NCI-H2107 treated with DMSO at 0.1 percent for 48 hours (cell line): ENCODE results near the gene DNM3.

Experiments used
- DNase-seq: peaks from one replicate; lab custom pipeline; 2025; ENCODE audit not compliant: unreplicated experiment; lab: John Stamatoyannopoulos, UW

The DNM3 gene

GRCh38 chr1:172219966-172220365, 378.7 kb downstream of the DNM3 start:
- DNase-seq = no peak

- no peak for DNase-seq
These were observed 379.1 kb downstream of the DNM3 start for GRCh38 chr1:172220376-172220775.

GRCh38 chr1:172221436-172221835, 380.1 kb downstream of the DNM3 start:
- DNase-seq = no peak

- DNase-seq = no peak
These were observed 383.6 kb downstream of the DNM3 start for GRCh38 chr1:172224871-172225270.

DNA sequence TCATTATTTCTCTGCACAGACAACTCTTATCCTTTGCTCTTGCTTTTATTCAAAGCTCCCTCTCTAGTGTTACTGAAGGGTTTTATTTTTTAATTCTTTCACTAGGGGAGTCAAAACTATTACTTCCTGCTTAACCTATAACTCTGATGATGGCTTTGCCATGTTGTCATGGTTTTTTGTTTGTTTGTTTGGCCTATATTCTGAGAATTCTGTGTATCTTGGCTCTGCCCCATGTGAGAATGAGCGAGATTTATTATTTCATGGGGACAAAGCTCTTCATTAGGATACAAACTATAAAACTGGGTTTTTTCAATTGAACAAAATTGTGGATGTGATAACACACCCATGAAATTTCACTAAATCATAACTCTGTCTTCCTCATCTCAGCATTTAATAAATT, 388.6 kb downstream of the DNM3 start:
- DNase-seq = no peak

DNA sequence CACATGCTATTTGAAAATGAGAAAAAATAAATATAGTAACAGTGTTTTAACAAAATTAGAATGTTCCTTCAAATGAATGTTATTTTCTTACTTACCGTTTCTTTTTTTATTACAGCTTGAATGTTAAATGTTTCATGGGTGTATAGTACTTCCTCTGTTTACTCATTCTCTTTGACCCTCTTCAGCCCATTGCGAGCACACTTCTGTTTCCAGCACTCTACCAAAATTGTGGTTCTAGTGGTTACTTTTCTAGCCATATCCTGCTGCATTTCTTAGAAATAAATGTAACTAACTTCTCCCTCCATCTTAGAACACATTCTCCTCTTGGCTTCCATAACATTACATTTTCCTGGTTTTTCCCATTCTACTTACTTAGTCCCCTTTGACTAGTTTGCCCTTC, 389.2 kb downstream of the DNM3 start:
- no peak for DNase-seq

DNA sequence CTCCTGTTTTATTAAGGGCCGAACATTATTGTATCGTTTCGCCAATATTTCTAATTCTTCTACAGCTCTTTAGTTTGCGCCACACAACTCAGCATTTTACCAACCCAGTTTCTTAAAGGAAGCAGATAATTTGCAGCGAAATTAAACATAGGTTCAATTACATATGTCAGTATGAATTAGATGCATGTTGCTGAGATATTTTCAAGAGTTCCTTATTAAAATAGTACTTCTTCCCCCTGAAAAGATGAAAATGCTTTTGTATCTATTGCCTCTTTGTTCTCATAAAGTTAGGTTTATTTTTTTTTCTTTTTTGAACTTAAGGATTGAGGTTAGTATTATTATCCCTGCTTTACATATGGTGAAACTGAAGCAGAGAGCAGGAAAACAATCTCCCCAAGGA, 395.7 kb downstream of the DNM3 start:
- no peak for DNase-seq

DNA sequence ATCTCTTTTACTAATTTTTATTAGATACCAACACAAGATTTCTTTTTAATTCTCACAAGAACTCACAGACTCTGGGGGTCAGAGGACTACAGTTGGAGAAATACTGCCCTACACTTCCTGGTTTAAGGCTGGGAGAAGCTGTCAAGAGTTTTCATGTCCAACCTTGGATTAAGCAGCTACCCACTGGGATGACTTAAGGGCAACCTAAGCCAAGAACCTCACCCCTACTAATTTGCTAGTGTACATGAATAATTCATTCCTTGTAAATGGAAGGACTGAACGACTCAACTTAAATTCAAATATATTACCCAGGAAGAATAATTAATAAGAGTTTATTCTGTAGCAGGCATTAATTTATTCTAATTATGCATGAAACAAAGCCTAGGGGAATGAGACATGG, 396.9 kb downstream of the DNM3 start:
- no peak for DNase-seq

DNA sequence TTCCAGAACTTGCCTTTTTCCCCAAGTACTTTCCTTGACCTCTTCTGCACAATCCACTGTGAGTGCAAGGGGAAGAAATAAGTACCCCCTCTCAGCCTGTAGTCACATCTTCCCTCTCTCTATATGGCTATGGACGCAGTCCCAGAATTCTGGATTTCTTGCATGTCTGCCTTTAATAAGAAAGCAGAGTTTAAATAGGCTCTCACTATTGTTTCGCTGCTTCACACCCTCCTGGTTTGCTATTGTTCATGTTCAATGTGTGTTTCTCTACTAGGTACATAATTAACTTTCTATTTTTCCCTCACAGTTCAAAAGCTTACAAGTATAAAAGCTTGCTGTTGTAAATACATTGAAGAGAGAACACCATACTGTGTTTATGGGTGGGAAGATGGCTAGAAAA, 397.7 kb downstream of the DNM3 start:
- no peak for DNase-seq

- no peak for DNase-seq
These were observed 398.6 kb downstream of the DNM3 start for GRCh38 chr1:172239901-172240300.

DNA sequence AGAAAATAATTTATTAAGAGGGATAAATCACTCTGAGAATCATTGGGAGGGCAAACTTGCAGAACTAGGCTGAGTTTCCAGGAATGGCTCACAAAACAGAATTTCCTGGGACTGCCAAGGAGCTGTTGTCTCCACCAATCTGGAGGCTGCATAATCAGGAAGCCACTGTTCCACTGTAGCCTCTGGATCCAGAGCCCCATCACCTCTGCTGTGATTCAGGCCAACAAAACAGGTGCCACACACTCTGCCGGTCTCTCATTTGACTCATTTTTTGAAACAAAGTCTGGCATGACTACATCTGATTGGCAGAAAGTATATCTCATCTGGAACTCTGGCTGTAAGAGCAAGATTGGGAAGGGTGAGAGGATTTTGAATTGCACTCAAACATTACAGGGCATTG, 400.2 kb downstream of the DNM3 start:
- DNase-seq = no peak

- no peak for DNase-seq
These were observed 403.6 kb downstream of the DNM3 start for GRCh38 chr1:172244865-172245264.

GRCh38 chr1:172245788-172246187, 404.5 kb downstream of the DNM3 start:
- no peak for DNase-seq

GRCh38 chr1:172246521-172247390, 405.5 kb downstream of the DNM3 start:
- no peak for DNase-seq

DNA sequence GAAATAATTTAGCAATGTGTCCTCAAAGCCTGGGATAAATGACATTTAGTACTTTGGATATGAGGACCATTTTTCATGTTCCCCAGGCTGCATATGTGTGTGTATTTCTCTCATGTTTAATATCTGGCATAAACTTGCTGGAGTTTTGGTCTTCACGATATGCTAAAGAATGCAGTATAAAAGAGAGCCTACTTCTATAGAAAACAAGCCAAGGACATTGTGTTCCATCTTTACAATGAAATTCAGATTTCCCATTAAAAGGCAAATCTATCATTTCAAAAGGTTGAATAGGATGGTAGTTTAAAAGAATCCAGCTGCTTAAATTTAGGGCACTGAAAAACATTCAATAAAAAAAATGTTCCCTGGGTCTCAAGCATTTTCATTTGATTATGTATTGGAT, 410.2 kb downstream of the DNM3 start:
- DNase-seq = no peak

- DNase-seq = no peak
These were observed 411.0 kb downstream of the DNM3 start for GRCh38 chr1:172252321-172252720.

DNA sequence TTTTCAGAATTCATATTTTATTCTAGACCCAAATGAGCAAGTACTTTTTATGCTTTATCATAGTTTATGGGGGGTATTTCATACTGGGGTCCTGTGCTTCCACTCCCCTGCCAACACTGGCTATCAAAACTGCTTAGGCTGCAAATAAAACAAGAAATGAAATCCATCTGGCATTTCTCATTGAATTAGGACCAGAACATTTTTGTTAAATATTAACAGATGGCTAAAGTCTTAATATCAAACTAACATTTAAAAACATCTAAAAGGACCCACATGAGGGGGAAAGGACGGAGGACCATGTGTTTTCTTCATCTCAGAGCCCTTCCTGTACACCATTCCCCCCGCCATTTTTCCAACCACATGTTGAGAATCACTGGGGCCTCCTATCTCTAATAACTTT, 411.7 kb downstream of the DNM3 start:
- no peak for DNase-seq

DNA sequence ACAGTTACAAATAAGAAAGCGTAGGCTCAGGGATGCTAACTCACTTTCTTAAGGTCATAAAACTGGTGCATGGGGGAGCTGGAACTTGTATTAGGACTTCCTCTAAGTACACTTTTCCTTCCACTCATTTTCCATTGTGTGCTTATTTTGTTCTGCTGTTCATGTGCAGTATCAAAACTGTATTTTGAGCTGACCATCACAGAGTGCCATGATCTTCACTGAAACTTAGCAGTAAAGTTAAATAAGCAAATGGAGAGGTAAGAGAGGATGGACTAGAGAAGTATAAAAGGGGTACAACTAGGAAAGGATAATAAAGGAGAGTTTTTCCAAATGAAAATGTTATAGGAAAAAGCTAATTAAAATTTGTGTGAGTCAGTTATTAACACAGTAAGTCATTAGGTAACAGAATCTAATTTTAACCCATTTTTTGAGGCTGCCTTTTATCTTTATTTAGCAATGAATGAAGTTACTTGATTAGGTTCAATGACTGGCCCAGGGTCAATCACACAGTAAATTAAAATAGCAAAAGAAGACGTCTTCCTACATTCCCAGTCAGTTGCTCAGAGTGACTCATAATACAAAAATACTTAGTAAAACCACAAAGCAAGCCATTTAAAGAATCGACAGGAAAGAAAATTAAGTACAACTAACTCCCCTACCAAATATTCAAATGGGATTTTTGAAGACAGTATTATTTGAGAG, 413.4 kb downstream of the DNM3 start:
- DNase-seq = no peak

- DNase-seq = no peak
These were observed 413.9 kb downstream of the DNM3 start for GRCh38 chr1:172255223-172255560.

DNA sequence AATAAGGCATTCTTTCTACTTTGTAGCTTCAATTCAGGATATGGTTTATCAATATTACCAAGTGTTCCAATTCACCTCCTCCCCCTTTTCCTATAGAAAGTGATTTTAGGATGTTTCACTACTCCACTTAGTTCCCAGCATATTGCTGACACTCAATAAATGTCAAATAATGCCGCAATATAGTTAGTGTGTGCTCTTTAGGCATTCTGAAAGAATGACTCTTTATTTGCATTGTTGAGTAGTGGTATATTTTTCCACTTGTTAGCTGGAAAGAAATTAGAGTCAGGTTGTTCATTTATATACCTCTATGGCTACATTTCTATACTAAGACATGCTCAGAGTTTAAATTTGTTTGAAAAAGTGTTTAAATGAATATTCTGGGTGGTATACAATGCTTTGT, 424.6 kb downstream of the DNM3 start:
- no peak for DNase-seq

DNA sequence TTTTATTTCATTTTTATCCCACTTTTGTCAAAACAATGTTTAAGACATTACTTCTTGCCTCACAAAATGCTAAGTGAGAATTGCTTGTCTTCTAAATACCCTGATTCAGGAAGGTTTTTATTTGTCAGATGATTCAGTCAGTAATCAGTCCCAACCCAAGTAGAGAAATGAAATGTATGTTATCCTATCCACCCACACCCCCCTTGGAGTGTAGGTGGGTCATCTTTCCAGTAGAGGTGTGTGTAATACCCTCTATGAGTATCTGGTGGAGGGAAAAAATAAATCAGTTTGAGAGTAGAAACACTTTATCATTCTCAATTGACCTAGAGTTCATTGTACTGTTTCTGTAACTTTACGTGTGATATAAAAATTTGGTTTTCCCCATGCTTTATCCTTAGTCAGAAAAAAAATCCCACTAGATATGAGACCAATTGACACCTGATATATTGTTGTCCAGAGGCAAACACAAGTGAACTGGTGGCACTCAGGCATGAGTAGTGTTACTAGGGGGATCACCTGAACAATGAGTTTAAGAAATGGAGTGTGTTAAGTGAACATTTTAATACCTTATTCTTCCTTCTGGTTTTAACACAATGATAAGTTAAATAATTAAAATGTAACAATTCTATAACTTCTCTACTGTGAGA, 425.4 kb downstream of the DNM3 start:
- no peak for DNase-seq

DNA sequence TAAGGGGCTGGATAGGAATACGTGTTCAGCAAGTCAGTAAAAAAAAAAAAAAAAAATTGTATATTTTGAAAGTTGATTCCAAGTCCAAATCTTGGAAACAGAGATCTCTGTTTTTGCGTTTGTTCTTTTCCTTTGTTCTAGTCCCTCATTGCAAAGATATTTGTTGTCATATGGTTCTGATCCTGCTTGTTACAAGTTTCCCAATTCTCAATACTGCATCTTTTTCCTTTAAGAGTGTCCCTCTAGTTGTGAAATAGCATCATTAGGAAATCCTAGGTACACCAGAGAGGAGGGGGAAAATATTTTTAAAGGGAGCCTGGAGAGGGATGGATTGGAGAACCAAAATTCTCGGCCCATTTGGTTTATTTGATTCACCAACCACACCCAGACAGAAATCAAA, 426.9 kb downstream of the DNM3 start:
- no peak for DNase-seq
